HEK293T (cell line): Measurements from ENCODE around the gene TMX4.

Source experiments
- ARNT ChIP-seq: fragments of 450-650 bp; IDR thresholded peaks from 2 replicates; pipeline ENCODE4 v1.6.1; 2017; ENCODE audit warnings: mild to moderate bottlenecking
- BHLHE40 ChIP-seq: fragments of 450-650 bp; IDR thresholded peaks from 2 replicates; pipeline ENCODE4 v1.6.1; 2016; ENCODE audit warnings: mild to moderate bottlenecking, moderate library complexity, borderline replicate concordance
- CTBP1 ChIP-seq: fragments of 450-650 bp; IDR thresholded peaks from 2 replicates; pipeline ENCODE4 v1.6.1; 2016; ENCODE audit warnings: borderline replicate concordance
- ELF4 ChIP-seq: fragments of 450-650 bp; IDR thresholded peaks from 2 replicates; pipeline ENCODE4 v1.6.1; 2017; ENCODE audit warnings: antibody characterized with exemption
- FOXA1 ChIP-seq: fragments of 450-650 bp; IDR thresholded peaks from 2 replicates; pipeline ENCODE4 v1.6.1; 2016; ENCODE audit warnings: mild to moderate bottlenecking
- FOXK2 ChIP-seq: fragments of 450-650 bp; IDR thresholded peaks from 2 replicates; pipeline ENCODE4 v1.6.1; 2016; ENCODE audit warnings: mild to moderate bottlenecking
- LEF1 ChIP-seq: fragments of 450-650 bp; IDR thresholded peaks from 2 replicates; pipeline ENCODE4 v1.6.1; 2017; ENCODE audit warnings: mild to moderate bottlenecking, borderline replicate concordance
- NFRKB ChIP-seq: fragments of 450-650 bp; IDR thresholded peaks from 2 replicates; pipeline ENCODE4 v1.6.1; 2016; ENCODE audit warnings: mild to moderate bottlenecking, moderate library complexity
- PKNOX1 ChIP-seq: fragments of 450-650 bp; IDR thresholded peaks from 2 replicates; pipeline ENCODE4 v1.6.1; 2016
- TARDBP ChIP-seq: fragments of 450-650 bp; IDR thresholded peaks from 2 replicates; pipeline ENCODE4 v1.6.1; 2016
- ZNF384 ChIP-seq: fragments of 450-650 bp; IDR thresholded peaks from 2 replicates; pipeline ENCODE4 v1.6.1; 2016

- no peak for TF ChIP-seq FOXA1
- TF ChIP-seq LEF1 = no peak
- no peak for TF ChIP-seq BHLHE40
- no peak for TF ChIP-seq NFRKB
- TF ChIP-seq ARNT = no peak
- no peak for TF ChIP-seq TARDBP
- TF ChIP-seq FOXK2 = no peak
- TF ChIP-seq CTBP1 = no peak
- no peak for TF ChIP-seq ZNF384
- no peak for TF ChIP-seq PKNOX1
- TF ChIP-seq ELF4 = no peak
Measured at GRCh38 chr20:7974785-7975435, 44.7 kb downstream of the TMX4 start.
